Central memory CD4-positive, alpha-beta T cell (primary cell): ENCODE measurements around the gene NT5DC3.

Experiments used
- DNase-seq: peaks from one replicate; pipeline ENCODE4 v3.0.0; 2022

Gene NT5DC3

DNA sequence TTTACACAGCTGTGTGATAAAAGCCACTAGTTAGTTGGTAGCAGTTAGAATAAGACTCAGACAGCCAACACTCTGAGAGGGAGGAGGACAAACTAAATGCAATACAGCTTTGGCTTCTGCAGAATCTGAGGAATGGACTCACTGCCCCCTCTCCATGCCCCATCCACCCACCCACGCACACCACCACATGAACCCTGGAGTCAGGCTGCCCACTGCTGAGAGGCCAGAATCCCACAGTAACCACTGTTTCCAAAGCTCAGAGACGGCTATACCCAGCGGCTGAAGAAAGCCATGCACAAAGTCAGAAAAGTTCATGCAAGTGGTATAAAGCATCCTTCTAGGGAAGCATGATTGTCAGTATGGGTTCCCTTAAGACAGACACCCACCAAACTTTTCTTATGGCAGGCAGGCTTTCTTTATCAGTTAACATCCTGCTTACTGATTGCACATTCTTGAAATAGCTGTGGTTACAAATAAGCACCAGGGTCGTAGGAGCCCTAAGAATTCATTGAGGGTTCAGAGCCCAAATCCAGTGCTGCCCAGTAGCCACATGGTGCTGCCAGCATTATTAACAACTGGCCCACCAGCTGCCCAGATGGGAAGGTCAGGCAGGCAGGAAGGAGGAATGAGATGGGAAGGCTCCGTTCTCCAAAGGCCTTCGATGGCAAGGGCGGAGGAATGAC is 61.5 kb downstream of the NT5DC3 start:
- DNase-seq, result no peak

DNA sequence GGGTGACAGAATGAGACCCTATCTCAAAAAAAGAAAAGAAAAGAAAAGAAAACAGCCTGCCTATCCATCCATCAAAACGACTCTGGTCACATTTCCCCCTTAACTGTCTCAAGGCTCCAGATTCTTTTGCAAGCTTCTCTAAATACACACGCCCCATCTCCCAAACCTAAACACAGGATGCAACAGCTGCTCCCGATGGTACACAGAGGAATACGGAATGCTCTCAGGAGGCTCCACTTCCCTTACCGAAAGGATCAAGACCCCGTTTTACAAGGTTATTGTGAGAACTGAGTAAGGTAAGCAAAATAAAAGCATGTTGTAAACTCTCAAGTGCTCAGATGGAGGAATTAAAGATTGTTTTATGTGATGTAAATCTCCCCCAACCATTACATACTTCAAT is 62.3 kb downstream of the NT5DC3 start:
- no peak for DNase-seq

DNA sequence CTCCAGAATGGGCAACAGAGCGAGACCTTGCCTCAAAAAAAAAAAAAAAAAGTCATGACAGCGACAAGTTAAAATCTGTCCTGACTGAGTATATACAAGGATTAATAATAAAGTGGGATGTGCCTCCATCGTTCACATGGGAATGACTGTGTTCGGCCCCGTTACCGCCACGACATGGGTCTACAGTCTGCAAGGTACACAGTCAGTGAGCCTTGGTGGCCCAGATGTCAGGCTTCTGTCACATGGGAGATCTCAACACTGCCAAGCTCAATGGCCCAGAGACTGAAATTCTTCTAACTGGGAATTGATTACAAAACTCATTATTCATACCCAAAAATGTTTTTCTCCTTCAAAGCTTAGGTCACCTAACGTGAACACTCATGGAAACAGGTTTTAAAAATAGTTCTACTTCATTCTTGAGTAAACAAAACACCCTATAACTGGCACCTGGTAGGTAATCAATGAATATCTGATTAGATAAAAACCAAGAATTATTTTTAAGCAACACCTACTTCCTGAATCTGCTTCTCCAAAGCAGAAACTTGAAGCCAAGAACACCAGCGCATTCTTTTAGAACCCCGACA is 66.0 kb downstream of the NT5DC3 start:
- no peak for DNase-seq

DNA sequence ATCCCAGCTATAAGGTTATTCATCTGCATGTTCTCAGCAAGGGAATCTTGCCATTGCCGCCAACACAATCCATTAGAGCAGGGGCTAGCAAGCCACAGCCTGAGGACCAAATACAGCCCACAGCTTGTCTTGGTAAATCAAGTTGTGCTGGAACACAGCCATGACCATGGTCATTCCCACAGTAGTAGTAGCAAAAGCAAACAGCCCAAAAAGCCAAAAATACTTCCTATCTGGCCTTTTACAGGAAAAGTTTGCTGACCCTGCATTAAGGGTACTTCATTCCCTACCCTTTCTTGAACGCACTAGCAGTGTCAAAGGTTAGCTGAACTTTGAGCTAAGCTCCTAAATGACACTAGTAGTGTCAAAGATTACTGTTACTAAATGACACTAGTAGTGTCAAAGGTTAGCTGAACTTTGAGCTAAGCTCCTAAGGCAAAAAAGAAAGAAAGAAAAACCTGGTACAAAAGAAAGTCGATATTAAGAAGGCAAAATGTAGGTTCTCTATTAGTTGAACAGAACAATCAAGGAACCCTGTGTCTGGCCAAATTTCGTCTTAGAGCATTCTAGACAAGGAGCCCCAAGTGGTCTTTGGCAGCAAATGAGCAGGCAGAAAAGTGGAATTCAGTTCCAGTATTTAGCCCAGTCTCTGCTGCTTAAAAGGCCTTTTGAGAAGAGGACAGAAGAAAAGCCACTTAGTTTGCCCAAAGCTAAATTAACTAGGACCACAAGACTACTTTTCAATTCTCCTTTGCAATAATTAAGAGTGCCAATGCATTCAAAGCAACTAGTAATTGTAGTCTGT is 67.7 kb downstream of the NT5DC3 start:
- DNase-seq, result no peak

DNA sequence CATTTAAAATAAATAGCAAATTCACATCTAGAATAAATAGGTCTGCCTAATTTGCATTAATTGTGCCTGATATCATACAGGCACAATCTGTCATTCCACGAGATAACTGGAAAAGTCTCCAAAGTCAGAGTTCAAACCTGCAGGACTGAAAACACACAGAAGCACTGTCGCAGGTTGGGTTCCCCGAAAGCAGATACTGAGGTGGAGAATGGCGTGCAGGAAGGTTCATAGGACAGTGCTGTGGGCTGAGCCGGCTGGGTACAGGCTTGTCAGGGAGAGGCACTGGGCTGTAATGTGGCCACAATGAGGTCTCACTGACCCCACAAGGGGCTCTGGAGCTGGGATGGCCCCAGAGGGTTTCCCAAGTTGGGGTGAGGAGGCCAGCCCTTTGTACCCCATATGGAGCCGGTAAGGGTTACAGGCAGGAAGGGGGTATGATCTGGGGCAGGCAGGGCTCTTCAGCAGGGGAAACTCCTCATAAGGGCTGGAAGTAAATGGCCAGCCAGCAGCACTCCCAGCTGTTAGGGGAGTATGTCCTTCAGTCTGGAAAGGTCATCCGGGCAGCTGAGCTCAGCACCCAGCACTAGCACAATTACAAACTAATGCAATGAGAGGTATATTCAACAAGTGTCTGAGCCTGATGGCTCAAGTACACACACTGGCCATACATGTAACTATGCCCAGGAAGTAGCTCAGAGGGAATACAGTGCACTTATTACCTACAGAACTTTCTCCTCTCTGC is 68.5 kb downstream of the NT5DC3 start:
- no peak for DNase-seq

DNA sequence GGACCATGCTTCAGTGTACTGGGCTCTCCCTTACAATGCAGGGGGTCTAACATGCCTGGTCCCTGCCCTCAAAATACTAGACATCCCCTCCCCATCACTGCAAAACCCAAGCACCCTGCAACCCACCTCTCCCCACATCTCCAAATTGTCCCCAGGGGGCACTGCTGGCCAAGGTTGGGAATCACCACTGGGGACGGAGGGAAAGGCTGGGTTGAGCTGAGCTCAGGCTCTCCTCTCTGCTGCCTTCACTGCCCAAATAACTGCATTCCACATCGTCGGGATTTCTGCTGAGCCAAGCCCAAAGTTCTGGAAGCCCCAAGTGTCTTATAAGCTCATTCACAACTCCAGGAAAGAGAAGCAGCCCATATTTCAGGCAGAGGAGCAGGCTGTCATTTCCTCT is 69.6 kb downstream of the NT5DC3 start:
- DNase-seq, result no peak

DNA sequence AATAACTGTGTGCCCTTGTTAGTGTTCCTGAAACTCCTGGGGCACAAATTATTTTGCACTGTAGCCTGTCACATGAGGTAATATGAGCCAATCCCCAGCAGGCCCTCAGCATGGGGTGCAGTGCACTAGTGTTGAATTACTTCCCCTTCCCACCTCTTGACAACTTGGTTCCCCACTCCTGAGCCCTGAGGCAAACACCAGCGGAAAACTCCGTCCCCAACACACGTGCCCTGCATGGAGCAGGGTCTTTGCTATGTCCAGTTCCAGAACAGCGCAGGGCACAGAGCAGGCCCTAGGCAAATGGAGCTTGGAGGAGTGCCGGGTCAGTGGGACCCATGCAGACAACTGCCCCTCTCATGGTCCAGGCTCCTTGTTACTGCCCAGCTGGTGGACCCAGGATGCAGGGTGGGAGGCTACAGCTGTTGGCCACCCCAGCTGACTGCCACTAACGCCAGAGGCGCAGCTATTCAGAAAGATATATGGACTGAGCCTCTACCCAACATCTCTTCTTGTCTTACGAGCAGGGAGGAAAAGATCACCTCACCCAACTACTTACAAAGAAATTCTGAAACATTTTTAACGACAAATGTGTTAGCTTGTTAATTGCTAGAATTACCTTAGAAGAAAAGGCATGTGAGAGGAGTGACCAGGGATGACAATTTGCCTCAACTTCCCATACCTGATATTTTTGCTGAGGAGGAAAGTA is 71.6 kb downstream of the NT5DC3 start:
- no peak for DNase-seq

DNA sequence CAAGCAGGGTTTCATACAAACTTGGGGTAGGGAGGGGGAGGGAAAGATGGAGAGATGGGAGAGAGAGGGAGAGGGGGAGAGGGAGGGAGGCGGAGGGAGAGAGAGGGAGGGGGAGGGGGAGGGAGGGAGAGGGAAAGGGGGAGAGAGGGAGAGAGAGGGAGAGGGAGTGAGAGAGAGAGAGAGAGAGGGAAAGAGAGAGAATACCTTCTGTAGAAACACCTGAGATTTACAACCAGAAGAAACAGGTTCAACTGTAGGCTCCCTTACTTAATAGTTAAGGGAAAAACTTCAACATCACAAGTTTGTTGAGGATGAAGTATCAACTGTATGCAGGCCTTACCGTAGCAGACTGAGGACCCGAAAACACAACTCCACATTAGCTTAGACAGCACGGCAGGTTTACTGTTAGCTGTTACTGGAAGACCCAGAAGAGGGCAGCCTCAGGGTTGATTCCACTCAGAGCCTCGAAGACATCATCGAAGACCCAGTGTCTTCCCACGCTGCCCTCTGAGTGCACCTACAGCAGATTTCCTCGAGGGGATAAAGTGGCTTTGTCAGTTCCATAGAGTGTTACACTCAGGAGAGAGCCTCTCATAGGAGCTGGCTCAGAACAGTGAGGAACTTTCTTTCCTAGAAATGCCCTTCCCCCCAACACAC is 72.4 kb downstream of the NT5DC3 start:
- DNase-seq, result no peak

DNA sequence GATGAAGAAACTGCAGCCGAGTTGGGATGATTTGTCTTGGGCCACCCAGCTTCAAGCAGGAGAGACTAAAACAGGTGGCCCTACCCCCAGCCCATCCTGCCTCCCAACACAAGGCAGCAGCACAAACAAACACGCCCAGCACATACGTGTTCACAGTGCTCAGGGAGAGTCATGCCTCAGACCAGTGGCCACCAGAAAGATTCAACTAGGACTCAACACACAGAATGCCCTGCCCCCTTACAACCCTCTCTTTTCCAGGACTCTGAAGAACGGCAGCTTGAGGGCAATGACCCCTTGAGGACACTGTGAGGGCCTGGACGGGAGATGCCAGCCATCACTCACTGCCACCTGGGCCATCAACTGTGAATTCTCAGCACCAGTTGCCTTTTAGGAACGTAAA is 75.0 kb downstream of the NT5DC3 start:
- DNase-seq, result no peak

DNA sequence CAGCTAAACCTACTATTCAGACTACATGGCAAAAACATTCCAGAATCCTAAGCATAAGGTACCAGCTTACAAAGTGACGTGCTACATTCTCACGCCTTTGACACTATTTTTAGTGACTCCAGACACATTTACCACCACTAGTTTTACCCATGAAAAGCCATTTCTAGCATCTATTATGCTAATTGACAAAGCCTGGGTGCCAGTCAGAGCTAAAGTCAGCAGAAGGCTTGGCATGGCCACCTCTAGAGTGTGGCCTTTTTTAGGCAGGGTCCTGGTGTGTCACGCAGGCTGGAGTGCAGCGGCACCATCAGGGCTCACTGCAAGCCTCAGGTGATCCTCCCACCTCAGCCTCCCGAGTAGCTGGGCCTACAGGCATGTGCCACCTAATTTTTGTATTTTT is 75.7 kb downstream of the NT5DC3 start:
- no peak for DNase-seq

DNA sequence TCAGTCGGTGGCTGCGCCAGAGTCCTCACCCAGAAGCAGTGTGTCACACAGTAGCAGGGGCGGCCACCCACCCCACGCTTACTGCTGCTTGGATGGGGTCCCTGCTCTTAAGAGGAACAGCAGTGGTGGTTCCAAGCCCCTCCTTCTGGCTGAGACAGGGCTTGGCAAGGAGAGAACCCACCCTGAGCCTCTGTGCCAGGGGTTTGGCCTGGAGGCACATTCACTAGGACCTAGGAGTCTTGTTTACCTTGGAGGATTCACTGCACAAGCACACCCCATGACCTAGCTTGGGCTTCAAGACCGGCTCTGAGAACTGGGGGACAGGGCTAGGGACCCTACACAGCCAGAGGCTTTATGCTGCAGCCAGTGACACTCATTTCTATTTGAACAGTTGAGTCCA is 78.6 kb downstream of the NT5DC3 start:
- no peak for DNase-seq

DNA sequence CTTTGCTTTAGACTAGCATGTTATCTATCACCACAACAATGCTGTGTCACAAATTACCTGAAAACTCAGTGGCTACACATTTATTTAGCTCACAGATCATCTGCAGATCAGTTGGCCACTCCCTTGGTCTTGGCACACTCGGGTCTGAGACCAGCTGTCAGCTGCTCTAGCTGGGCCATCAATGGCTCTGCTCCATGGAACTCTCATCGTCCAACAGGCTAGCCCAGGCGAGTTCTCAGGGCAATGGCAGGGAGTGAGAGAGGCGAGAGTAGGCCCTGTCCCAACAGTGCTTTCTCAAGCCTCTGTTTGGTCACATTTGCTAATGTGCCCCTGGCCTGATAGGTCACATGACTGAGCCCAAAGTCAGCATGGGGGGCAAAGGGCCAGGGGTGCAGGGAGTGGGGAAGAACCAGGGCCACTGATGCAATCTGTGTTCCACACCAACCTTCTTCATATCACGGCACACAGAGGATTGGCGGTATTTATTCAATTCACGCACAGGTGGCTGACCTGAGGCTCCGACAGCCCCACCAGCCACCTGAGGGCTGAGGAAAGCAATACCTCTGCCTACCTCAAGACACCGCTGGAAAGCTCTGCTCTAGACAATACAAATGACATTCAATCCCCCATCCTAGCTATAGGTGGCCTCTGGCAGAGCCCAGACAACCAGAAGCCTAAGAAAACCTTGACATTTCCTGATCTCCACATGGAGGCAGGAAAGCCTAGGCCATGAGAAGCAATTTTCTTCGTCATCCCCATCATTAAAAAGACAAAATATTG is 82.5 kb downstream of the NT5DC3 start:
- DNase-seq, result no peak

DNA sequence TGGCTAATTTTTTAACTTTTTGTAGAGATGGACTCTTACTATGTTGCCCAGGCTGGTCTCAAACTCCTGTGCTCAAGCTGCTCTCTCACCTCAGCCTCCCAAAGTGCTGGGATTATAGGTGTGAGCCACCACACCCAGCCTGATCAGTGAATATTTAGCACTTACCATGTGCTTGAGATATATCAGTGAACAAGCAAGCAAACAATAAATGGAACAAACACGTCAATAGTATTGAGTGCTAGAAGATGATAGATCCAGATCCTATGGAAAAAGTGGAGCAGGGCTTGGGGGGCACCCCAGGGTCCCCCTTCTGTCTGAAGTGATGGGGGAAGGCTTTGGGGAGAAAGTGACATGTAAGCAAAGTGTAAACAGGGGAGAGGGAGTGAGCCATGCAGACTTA is 83.8 kb downstream of the NT5DC3 start:
- DNase-seq, result no peak

DNA sequence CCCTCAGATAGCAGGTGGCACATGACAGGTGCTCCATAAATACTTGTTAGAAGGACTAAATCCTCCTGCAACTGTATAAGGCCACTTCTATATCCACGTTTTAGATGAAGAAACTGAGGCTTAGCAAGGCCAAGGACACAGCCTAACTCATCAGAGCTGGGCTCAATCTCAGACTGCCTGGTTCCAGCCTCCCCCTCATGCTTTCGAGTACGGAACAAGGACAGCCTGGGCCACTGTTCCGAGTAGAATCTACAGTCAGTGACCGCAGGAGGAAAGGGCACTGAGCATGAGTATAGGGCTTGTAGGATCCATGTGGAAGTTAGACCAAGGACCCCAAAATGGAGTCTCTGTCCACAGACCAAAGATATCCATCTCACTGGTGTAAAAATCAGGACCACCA is 84.6 kb downstream of the NT5DC3 start:
- no peak for DNase-seq

DNA sequence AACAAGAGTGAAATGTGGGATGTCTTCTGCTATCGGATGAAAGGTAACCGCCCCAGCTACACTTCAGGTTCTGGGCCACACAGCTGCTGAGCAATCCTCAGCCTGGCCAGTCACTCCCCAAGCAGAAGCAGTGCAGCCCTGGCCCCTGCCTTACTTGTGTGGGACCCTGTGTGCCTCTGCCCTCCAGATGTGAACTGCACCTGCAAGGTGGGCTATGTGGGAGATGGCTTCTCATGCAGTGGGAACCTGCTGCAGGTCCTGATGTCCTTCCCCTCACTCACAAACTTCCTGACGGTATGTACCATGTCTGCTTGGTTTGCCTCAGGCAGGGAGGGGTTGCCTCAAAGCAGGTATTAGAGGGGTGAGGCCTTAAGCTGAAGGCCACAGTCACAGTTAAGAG is 85.6 kb downstream of the NT5DC3 start:
- no peak for DNase-seq

DNA sequence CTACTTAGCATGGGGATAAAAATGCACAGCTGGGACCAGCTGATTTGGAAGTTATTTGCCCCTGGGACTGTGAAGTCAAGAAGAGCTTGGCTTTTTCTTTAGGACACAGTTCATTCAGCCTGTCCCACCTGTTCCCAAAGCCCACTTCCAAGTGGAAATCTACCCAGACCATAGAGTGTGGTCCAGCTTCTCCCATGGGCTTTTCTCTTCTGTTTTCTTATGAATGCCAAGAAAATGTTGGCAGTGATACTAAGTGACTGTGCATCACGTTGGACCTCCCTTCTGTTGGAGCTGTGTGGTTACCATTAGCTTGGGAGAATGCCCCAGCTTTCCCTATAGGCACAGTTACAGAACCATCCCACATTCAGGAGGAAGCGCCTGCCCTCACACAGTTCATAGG is 89.4 kb downstream of the NT5DC3 start:
- DNase-seq, result no peak

DNA sequence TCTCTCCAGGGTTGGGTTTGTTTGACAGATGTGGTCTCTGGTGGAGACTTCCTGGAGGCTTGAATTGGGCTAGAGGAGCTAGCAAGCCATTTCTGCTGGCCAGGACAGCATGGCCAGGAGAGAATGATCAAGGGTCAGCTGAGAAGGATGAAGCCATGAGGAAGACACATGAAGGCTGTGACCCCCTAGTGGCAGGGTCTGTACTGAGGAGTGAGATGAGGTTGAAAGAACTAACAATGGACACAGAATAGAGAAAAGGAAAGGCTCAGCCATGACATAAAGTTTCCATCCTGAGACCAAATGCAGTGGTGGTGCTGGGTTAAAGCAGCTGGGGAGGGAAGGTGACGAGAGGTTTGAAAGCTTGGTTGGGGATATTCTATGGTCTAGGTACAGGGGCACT is 89.9 kb downstream of the NT5DC3 start:
- DNase-seq, result no peak

DNA sequence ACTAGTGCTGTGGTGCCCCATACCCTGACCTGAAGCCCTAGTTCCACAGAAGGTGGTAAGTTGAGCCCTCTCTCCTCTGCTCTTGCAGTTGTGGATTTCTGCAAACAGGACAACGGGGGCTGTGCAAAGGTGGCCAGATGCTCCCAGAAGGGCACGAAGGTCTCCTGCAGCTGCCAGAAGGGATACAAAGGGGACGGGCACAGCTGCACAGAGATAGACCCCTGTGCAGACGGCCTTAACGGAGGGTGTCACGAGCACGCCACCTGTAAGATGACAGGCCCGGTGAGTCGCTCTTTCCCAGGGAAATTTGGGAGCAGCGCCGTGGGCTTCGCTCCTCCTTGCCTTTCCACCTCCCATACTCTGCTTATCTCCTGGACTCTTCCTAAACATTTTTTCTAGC is 92.2 kb downstream of the NT5DC3 start:
- no peak for DNase-seq

DNA sequence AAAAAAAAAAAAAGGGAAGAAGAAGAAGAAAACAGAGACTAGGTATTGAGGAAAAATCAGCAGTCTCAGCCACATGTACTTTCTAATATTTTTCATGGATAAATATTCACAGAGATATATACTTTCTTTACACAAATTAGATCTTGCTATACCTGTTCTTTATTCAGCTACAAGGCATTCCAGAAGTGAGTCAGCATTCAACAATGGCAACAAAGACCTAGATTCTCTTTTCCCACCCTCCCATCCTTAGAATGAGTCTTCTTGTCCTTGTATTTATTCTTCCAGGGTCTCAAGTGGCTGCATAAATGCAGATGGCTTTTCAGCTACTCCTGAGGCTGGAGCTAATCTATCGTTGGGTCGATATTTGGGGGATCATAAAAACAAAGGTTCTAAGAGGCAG is 93.0 kb downstream of the NT5DC3 start:
- DNase-seq, result no peak

DNA sequence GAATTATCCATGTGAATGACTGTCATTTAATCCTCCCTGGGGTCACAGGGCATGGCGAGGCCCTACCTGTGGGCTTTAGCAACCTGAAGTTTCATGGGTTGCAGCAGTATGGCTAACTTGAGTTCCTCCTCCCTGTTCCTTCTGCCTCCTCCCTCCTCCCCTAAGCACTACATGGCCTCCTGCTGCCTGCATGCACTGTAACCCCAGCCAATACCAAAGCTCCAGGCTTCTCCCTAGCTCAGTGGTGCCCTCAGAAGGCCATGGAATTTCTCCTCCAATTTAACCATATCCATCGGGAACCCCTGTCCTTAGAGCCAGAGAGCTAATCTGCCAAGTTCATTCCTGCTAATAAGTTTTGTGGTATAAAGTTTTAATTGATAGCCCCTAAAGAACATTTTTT is 95.1 kb downstream of the NT5DC3 start:
- DNase-seq, result no peak

DNA sequence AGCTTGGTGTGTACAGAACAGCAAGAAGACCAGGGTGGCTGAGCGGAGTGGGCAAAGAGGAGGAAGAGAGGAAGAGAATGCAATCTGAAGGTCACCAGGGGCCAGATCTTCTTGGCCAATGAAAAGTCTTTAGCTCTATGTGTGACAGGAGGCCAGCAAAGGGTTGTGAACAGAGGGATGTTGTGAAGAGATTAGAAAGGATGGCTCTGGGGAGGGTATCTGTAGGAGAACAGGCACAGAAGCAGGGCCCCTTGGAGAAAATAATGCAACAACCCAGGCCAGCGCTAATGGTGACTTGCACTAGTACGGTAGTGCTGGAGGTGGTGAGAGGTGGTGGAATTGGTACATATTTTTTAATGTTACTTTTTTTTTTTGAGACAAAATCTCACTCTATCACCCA is 97.2 kb downstream of the NT5DC3 start:
- no peak for DNase-seq
